Sciatic nerve (tissue), 2 donors: ENCODE measurements around the gene TNFSF13. TPM values are rescaled to one million over a fixed set of nuclear protein-coding genes. Genes with fewer than 3 reads are reported as not detected.

Experiments
- ATAC-seq: fragments of 200-7000 bp; cut with Tn5 transposase; one replicate; pipeline ENCODE4 v1.9.1; 2020; ENCODE audit warnings: mild to moderate bottlenecking, moderate library complexity
- DNase-seq: peaks from one replicate; pipeline ENCODE4 v3.0.0-alpha.2; 2020; ENCODE audit warnings: low spot score
- intact Hi-C: fragments of 100-400 bp; cut with DNase I; formaldehyde crosslinking; loops from one replicate; pipeline ENCODE4 v1.14.2; 2022
- total RNA-seq: library from RNA; stranded (reverse); fragmentation: NEBNext Ultra II Directional; extraction: Animal tissue kit (Norgen Biotek cat#: 25700); gene quantifications from one replicate; pipeline ENCODE4 v1.2.1, GENCODE V29; 2021
- donor health status: DM: no; HTN: no; CAD: no.
- donor health status: DM: no; HTN: no; CAD: no.

TNFSF13 gene
- total RNA-seq, 1 donor from 2014 or later, result 32.7 TPM

DNA sequence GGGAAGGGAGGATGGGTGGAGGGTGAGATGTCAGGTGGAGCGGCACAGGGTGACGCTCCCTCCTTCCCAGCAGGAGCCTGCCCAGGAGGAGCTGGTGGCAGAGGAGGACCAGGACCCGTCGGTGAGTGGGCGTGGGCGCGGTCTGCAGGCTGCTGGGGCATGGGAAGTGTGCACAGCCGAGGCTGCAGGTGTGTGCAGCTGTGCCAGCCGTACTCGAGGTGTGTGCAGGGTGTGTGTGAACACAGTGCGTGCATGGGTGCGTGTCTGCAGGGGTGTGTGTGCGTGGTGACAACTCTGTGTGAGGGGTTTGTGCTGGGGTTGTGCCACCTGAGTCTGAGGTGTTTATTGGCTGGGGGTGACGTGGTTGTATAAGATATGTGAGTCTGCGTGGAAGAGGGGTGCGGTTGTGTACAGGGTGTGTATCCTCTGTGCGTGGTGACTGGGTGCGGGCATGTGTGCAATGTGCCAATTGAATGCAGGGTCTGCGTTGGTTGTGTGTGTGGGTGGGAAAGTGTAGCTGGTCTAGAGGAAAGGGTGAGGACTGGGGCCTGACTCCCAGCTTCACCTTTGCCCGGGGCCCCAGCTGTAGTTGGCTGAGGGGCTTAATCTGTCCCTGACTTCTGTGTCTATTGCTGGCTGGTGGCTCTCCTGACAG is 9.0 kb upstream of the TNFSF13 start:
- ATAC-seq (peak; percentile 71), DNase-seq (no peak)
- intact Hi-C loops, result no loop called here

DNA sequence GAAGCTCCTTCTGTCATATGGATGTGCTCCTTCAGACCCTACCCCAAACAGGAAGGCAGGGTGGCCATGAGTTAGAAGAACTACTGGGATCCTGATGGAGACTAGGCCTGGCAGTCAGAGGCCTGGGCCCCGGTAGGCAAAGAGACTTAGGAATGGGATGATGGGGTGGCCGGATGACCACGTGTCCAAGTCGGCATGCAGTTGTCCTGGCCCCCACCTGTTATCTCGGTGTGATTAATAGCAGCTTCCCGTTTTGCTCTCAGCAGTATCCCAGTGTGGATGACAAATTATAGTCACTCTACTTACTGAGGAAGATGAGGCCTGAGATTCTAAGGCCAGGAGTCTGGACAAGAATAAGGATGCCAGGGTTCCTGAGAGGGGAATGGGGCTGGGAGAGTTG is 8.2 kb upstream of the TNFSF13 start:
- ATAC-seq (no peak), DNase-seq (no peak)
- intact Hi-C loops, result no loop called here

DNA sequence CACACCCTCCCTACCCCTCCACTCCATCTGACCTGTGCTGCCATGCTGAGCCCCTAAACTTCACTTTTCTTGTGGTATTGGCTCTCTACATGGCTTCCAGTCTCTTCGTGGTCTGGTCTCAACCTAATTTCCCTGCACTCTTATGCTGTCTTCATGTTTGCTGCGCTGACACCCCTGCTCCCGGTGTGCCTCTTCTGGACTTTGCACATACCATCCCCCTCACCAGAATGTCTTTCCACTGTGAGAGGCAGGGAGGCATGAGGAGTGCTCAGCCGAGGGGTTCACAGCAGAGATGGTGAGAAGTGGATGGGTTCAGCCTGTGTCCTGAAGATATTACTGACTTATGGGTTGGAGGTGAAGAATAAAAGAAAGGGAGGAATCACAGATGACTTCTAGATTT is 7.2 kb upstream of the TNFSF13 start:
- DNase-seq, result no peak
- intact Hi-C loops, result no loop called here
- no peak for ATAC-seq

DNA sequence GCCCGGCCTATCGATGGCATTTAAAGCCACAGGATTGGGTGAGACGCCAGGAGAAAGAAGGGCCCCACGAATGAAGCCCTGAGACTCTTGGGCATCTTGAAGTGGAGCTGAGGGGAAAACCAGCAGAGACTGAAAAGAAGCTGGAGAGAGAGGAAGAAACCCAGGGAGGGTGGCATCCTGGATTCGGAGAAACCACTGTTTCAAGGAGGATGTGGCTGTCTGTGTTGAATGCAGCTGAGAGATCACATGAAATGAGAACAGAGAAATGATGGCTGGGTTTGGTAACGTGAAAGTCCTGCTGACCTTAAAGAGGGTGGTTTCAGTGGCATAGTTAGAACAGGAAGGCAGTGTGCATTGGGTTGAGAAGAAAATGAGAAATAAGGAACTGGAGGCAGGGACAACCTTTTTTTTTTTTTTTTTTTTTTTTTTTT is 5.9 kb upstream of the TNFSF13 start:
- peak; percentile 16 for ATAC-seq
- intact Hi-C loops, result no loop called here
- DNase-seq, result no peak

GRCh38 chr17:7553356-7553755 is 5.2 kb upstream of the TNFSF13 start:
- ATAC-seq (no peak), DNase-seq (no peak)
- intact Hi-C loops, result no loop called here

DNA sequence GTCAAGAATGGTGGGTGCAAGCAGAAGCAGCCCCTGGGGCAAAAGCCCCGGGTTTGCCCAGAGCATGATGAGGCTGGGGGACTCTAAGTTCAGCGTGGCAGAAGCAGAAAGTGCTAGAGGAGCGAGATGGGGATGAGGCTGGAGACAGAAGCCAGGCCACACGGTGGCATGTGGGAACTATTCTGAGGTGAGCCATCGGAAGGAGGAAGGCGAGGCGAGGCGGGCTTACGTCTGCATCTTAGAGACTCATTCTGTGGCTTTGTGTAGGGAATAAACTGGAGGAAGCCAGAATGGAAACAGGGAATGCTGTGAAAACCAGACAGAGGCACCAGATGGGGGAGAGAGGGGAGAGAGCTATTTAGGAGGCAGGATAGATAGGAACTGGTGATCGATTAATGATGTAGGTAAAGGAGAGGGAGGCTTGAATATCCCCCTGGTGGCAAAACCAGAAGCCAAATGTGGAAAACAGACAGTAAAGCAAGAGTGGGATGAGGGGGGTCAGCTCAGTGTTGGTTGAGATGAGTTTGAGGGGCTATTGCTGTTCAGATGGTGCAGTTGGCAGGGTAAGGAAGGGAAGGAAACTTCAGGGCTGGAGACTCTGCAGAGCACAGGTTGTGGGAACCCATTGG is 3.1 kb upstream of the TNFSF13 start:
- no peak for DNase-seq
- no peak for ATAC-seq
- intact Hi-C loops, result no loop called here

DNA sequence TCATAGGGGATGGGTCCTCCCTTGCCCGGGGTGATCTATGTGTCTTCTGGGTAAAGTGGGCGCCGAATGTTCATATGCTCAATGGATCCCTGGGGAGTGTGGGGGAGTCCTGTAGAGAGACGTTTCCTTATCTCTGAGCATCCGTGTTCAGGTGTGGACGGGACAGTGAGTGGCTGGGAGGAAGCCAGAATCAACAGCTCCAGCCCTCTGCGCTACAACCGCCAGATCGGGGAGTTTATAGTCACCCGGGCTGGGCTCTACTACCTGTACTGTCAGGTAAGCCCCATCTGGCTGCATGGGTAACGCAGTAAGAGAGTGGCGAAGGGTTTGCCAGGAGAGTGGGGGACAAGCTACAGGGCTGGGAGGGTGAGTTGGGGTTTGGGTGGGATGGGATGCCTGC is 1.9 kb upstream of the TNFSF13 start:
- intact Hi-C loops, result no loop called here
- ATAC-seq (no peak), DNase-seq (no peak)

- intact Hi-C loops, result no loop called here
- DNase-seq (no peak), ATAC-seq (no peak)
Measured at GRCh38 chr17:7557147-7557764, 1.3 kb upstream of the TNFSF13 start.

DNA sequence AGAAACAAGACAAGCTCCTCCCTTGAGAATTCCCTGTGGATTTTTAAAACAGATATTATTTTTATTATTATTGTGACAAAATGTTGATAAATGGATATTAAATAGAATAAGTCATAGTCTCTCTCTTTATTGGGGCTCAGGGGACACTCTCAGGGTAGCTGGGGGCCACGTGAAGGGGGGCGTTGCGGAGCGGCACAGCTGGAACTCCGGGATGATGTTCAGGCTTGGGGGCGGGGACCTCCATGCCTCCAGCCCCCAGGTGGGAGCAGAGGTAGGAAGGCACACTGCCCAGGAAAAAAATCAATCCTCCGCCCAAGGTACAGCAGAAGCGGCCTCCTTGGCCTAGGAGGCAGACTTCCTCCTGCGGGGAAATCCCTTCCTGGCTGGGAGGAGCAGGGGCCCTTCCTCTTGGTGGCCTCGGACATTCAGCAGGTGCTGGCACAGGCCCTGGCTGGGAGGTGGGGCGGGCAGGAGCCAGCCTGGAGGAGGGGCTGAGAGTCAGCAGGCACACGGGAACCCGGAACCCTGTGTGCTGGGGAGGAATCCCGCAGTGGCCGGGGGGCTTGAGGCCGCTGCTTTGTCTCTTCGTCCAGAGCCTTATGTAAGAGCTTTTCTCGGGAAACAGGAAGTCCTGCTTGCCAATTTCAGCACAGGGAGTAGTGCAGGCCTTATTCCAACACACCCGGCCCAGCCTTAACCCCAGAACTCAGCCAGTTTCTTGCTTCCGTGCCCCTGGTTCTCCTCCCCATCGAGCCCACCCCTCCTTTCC is 591 bp upstream of the TNFSF13 start:
- DNase-seq, result peak; percentile 90
- intact Hi-C loops, result no loop called here
- peak; percentile 83 for ATAC-seq

GRCh38 chr17:7559320-7560171 is 996 bp downstream of the TNFSF13 start:
- intact Hi-C loops, result loop anchor here (5.0 to 10.0 kb wide), 2 partner anchors 42 to 205 kb away; partner anchors contain the start of genes KCTD11 and TMEM95
- ATAC-seq (no peak), DNase-seq (peak; percentile 75)

GRCh38 chr17:7560172-7561027 is 1.9 kb downstream of the TNFSF13 start:
- ATAC-seq (peak; percentile 25), DNase-seq (peak; percentile 77)
- intact Hi-C loops, result loop anchor here (5.0 to 10.0 kb wide), 2 partner anchors 43 to 206 kb away; partner anchors contain the start of genes KCTD11 and TMEM95

- ATAC-seq (peak; percentile 75), DNase-seq (peak; percentile 95)
- intact Hi-C loops, result loop anchor here (5.0 to 10.0 kb wide), 2 partner anchors 44 to 206 kb away; partner anchors contain the start of genes KCTD11 and TMEM95
Measured at GRCh38 chr17:7561028-7561575, 2.6 kb downstream of the TNFSF13 start.

DNA sequence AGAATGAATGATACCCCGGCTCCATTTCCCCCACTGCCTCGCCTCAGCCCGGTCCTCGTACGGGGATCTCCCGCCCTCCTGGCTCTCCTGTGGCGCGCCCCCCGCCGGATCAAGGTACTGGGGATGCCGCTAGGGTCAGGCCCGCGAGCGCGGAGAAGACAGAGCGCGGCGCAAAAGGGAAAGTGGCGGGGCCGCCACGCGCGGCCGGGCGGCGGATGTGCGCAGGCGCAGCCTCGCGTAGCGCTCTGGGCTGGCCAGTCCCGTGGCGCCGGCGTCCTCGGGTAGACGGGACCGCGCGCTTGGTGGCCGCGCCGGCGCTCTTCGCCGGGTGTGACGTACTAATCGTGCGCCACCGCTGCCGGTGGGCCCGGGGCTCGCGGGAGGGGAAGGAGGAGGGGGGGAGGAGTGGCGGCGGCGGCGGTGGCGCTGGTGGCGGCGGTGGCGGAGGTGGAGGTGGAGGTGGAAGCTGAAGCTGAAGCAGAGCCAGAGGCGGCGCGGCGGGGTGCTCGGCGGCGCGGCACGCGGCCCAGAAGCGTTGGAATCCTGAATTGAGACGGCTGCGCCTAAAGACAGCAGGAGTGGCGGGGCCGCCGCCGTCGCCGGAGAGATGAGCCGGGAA is 3.1 kb downstream of the TNFSF13 start, which contains the start of gene SENP3:
TSS of gene SENP3 (plus strand) at position 331 of the 619 bp plus-strand sequence. CDS start 1,158 bp downstream, outside the sequence.
- peak; percentile 94 for DNase-seq
- intact Hi-C loops, result loop anchor here (5.0 to 10.0 kb wide), 2 partner anchors 44 to 207 kb away; partner anchors contain the start of genes KCTD11 and TMEM95
- ATAC-seq, result peak; percentile 75

DNA sequence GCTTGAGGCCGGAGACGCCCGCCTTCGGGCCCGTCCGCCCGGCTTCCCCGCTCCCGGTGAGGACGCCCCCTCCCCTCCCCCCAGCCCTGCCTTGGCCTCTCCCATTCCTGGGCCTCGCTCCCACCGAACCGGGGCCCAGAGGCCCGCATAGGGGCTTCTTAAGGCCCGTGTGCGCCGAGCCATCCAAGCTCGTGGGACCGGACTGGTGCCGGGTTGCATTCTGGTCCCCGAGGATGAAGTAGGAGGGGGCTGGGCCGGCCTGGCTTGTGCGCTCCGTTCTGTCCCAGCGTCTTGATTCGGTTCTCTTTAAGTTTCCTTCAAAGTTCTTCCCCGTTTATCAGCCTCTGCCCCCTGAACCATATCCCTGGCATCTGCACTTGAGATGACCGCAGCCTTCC is 3.7 kb downstream of the TNFSF13 start:
- intact Hi-C loops, result loop anchor here (5.0 to 10.0 kb wide), 2 partner anchors 45 to 207 kb away; partner anchors contain the start of genes KCTD11 and TMEM95
- DNase-seq (no peak), ATAC-seq (no peak)

- intact Hi-C loops, result loop anchor here (5.0 to 10.0 kb wide), 2 partner anchors 46 to 208 kb away; partner anchors contain the start of genes KCTD11 and TMEM95
- ATAC-seq, result no peak
- no peak for DNase-seq
Measured at GRCh38 chr17:7563115-7563869, 4.7 kb downstream of the TNFSF13 start.

DNA sequence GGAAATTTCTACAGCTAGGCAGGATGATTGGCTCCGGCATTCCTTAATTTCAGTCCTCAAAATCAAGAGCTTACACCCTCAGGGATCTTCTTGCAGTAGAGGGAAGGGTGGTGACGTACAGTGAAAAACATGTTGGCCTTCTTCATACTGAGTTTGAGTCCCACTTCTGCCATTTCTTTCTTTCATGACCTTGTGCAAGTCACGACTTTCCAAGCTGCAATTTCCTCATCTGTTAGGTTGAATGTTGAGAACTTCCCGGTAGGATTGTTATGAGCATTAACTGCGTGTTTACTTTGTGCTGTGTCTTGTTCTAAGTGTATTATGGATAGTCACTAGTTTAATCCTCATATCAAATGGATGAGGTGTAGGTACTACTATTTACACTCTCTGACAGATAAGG is 11.0 kb downstream of the TNFSF13 start:
- ATAC-seq, result no peak
- no peak for DNase-seq

More for the DNA sequence above, 11.0 kb downstream of the TNFSF13 start:
- intact Hi-C loops, result loop anchor here (10.0 kb wide), 1 partner anchor 215 kb away; the partner anchor contains the start of genes KCTD11 and TMEM95
